IPS-20b (cell line): ENCODE results near the gene CAPN5.

Experiments
- H3K27ac ChIP-seq: one replicate; pipeline ENCODE4 v1.5.1; 2013; ENCODE audit warnings: low read length
- H3K27me3 ChIP-seq: 2 replicates; pipeline ENCODE4 v1.6.1; 2013; ENCODE audit warnings: mild to moderate bottlenecking, low read length, inconsistent platforms; ENCODE audit not compliant: insufficient read depth
- H3K36me3 ChIP-seq: 2 replicates; pipeline ENCODE4 v1.6.1; 2013; ENCODE audit warnings: low read depth, mild to moderate bottlenecking, inconsistent platforms, low read length, moderate library complexity; ENCODE audit not compliant: insufficient read depth
- H3K4me1 ChIP-seq: 2 replicates; pipeline ENCODE4 v1.6.1; 2013; ENCODE audit warnings: mild to moderate bottlenecking, control low read depth, inconsistent platforms, low read length, moderate library complexity; ENCODE audit not compliant: insufficient read depth
- H3K4me3 ChIP-seq: 2 replicates; pipeline ENCODE4 v1.5.1; 2013; ENCODE audit warnings: mild to moderate bottlenecking, low read length, inconsistent platforms
- H3K9ac ChIP-seq: 2 replicates; pipeline ENCODE4 v1.6.1; 2013; ENCODE audit warnings: low read depth, mild to moderate bottlenecking, inconsistent platforms, low read length, moderate library complexity
- H3K9me3 ChIP-seq: 2 replicates; pipeline ENCODE4 v1.6.1; 2013; ENCODE audit warnings: mild to moderate bottlenecking, low read depth, low read length, inconsistent platforms; ENCODE audit not compliant: insufficient read depth

The CAPN5 gene

GRCh38 chr11:77135069-77135468, 68.3 kb downstream of the CAPN5 start:
- Histone ChIP-seq H3K27ac (no peak overlapping the region), H3K4me3 (no peak overlapping the region), H3K36me3 (no peaks in the 10 kb centered on the region), H3K27me3 (no peaks in the 10 kb centered on the region), H3K9me3 (no peaks in the 10 kb centered on the region), H3K9ac (no peak overlapping the region), H3K4me1 (peaks cover 3% of the 10 kb centered on the region; the same call in 1 of the 2 replicates)

- Histone ChIP-seq H3K27me3 (no peaks in the 10 kb centered on the region), H3K27ac (no peak overlapping the region), H3K9me3 (no peaks in the 10 kb centered on the region), H3K4me1 (peaks cover 5% of the 10 kb centered on the region; the same call in 1 of the 2 replicates), H3K36me3 (no peaks in the 10 kb centered on the region), H3K9ac (no peak overlapping the region), H3K4me3 (no peak overlapping the region)
These were observed 69.3 kb downstream of the CAPN5 start for GRCh38 chr11:77136074-77136473.

GRCh38 chr11:77136784-77137420, 70.1 kb downstream of the CAPN5 start:
- no peaks in the 10 kb centered on the region for H3K27me3 ChIP-seq
- H3K27ac ChIP-seq = no peak overlapping the region
- H3K9ac ChIP-seq = no peak overlapping the region
- H3K4me1 ChIP-seq = peaks cover 5% of the 10 kb centered on the region; the same call in 1 of the 2 replicates
- no peak overlapping the region for H3K4me3 ChIP-seq
- H3K36me3 ChIP-seq = no peaks in the 10 kb centered on the region
- H3K9me3 ChIP-seq = no peaks in the 10 kb centered on the region

GRCh38 chr11:77137421-77137820, 70.7 kb downstream of the CAPN5 start:
- no peak overlapping the region for H3K27ac ChIP-seq
- H3K4me1 ChIP-seq = peaks cover 5% of the 10 kb centered on the region; the same call in 1 of the 2 replicates
- H3K4me3 ChIP-seq = no peak overlapping the region
- no peaks in the 10 kb centered on the region for H3K27me3 ChIP-seq
- no peaks in the 10 kb centered on the region for H3K9me3 ChIP-seq
- H3K36me3 ChIP-seq = no peaks in the 10 kb centered on the region
- H3K9ac ChIP-seq = no peak overlapping the region

- no peaks in the 10 kb centered on the region for H3K9me3 ChIP-seq
- H3K4me3 ChIP-seq = no peak overlapping the region
- no peak overlapping the region for H3K27ac ChIP-seq
- H3K36me3 ChIP-seq = no peaks in the 10 kb centered on the region
- no peaks in the 10 kb centered on the region for H3K27me3 ChIP-seq
- peaks cover 5% of the 10 kb centered on the region; the same call in 1 of the 2 replicates for H3K4me1 ChIP-seq
- no peak overlapping the region for H3K9ac ChIP-seq
These were observed 71.4 kb downstream of the CAPN5 start for GRCh38 chr11:77138106-77138649.

GRCh38 chr11:77139201-77139600, 72.4 kb downstream of the CAPN5 start:
- Histone ChIP-seq H3K4me3 (no peak overlapping the region), H3K4me1 (peaks cover 5% of the 10 kb centered on the region; the same call in 1 of the 2 replicates), H3K9ac (no peak overlapping the region), H3K36me3 (no peaks in the 10 kb centered on the region), H3K9me3 (no peaks in the 10 kb centered on the region), H3K27ac (no peak overlapping the region), H3K27me3 (no peaks in the 10 kb centered on the region)

GRCh38 chr11:77140231-77140851, 73.6 kb downstream of the CAPN5 start:
- no peak overlapping the region for H3K9ac ChIP-seq

GRCh38 chr11:77141034-77141433, 74.3 kb downstream of the CAPN5 start:
- no peaks in the 10 kb centered on the region for H3K27me3 ChIP-seq
- H3K36me3 ChIP-seq = no peaks in the 10 kb centered on the region
- no peaks in the 10 kb centered on the region for H3K9me3 ChIP-seq
- peaks cover 5% of the 10 kb centered on the region; the same call in 1 of the 2 replicates for H3K4me1 ChIP-seq
- H3K9ac ChIP-seq = no peak overlapping the region
- H3K27ac ChIP-seq = no peak overlapping the region
- H3K4me3 ChIP-seq = no peak overlapping the region

More at GRCh38 chr11:77140231-77140851, 73.6 kb downstream of the CAPN5 start:
- Histone ChIP-seq H3K36me3 (no peaks in the 10 kb centered on the region), H3K27ac (no peak overlapping the region), H3K4me1 (peaks cover 5% of the 10 kb centered on the region; the same call in 1 of the 2 replicates), H3K4me3 (no peak overlapping the region), H3K27me3 (no peaks in the 10 kb centered on the region), H3K9me3 (no peaks in the 10 kb centered on the region)

- H3K36me3 ChIP-seq = no peaks in the 10 kb centered on the region
- H3K27ac ChIP-seq = no peak overlapping the region
- no peak overlapping the region for H3K4me3 ChIP-seq
- peaks cover 5% of the 10 kb centered on the region; the same call in 1 of the 2 replicates for H3K4me1 ChIP-seq
- no peaks in the 10 kb centered on the region for H3K9me3 ChIP-seq
- H3K27me3 ChIP-seq = no peaks in the 10 kb centered on the region
- no peak overlapping the region for H3K9ac ChIP-seq
These were observed 74.7 kb downstream of the CAPN5 start for GRCh38 chr11:77141475-77141874.

- Histone ChIP-seq H3K36me3 (no peaks in the 10 kb centered on the region), H3K27ac (no peak overlapping the region), H3K9me3 (no peaks in the 10 kb centered on the region), H3K4me3 (no peak overlapping the region), H3K27me3 (peaks cover 8% of the 10 kb centered on the region; the same call in 1 of the 2 replicates), H3K4me1 (peaks cover 5% of the 10 kb centered on the region; the same call in 1 of the 2 replicates), H3K9ac (no peak overlapping the region)
These were observed 75.6 kb downstream of the CAPN5 start for GRCh38 chr11:77142091-77142975.

GRCh38 chr11:77143405-77144020, 76.7 kb downstream of the CAPN5 start:
- no peaks in the 10 kb centered on the region for H3K36me3 ChIP-seq
- H3K27ac ChIP-seq = no peak overlapping the region
- no peak overlapping the region for H3K9ac ChIP-seq
- H3K4me1 ChIP-seq = peaks cover 5% of the 10 kb centered on the region; the same call in 1 of the 2 replicates
- H3K27me3 ChIP-seq = peaks cover 15% of the 10 kb centered on the region
- H3K9me3 ChIP-seq = no peaks in the 10 kb centered on the region
- H3K4me3 ChIP-seq = no peak overlapping the region
